ENCODE results near the gene BCL7A. TPM values are rescaled to one million over a fixed set of nuclear protein-coding genes. Genes with fewer than 3 reads are reported as not detected.

Gene BCL7A
- total RNA-seq, 3 donors from 2014 or later, result 8.9 to 10.6 (median 9.0) TPM

DNA sequence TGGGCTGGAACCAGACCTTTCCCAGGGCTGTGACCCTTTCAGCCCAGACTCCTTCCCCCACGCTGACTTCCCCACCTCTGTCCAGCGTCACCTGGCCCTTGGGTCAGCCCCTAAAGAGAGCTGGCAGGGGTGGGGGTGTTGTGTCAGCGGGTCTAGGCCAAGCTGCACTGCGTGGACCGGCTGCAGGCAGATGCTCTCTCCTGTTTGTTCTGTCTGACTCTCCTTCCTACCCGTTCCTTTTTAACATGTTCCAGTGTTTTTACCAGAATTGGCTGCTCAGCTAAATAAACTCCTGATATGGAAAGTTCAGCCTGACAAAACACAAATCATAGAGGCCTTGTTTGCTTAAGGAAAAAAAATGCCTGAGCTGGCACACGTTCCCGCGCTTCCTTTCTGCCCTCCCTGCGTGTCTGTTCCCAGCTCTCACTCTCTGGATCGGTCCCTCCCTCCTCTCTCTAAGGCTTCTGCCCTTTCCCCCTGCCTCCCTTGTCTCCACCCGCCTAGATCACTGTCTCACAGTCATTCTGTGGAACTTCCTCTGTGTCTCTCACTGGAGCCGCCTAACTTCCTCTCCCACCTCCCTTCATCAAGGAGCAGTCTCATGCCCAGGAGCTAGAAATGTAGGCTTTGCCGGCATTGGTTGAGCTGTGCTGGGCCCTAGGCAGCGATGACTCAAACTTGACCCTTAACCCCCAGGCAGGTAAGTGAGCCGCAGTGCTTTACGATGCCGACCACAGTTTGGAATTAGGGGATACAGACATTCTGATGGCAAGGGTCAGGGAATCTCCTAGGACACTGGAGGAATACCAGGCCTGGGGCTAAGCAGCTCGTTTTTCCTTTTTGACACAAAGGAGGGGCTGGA, 41.4 kb downstream of the BCL7A start:
- no peak overlapping the region for H3K4me3 Mint-ChIP-seq
- no peaks in the 10 kb centered on the region for H3K36me3 Mint-ChIP-seq (ENCODE audit: insufficient read depth)
- H3K9me3 Mint-ChIP-seq, result no peaks in the 10 kb centered on the region
- H3K4me1 Mint-ChIP-seq (ENCODE audit: low read depth), result peaks cover 12% of the 10 kb centered on the region
- DNase-seq, result no peak
- no peaks in the 10 kb centered on the region for H3K27me3 Mint-ChIP-seq (ENCODE audit: low read depth)
- ATAC-seq, result no peak

DNA sequence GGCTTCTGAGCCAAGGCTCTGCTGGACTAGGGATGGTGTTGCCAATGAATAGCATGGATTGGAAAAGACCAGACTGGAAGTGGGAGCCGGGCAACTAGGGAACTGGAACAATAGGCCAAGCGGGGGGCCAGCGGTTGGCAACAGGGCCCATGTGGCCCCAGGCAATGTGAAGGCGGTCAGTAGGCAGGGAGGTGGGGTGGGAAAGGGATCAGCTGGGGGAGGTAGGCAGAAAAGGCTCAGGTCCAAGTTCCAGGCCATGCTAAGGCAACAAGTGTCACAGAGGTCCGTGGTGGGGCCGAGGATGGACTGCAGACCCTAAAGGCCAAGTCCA, 42.0 kb downstream of the BCL7A start:
- no peak overlapping the region for H3K4me3 Mint-ChIP-seq
- ATAC-seq, result no peak
- H3K9me3 Mint-ChIP-seq, result no peaks in the 10 kb centered on the region
- peaks cover 18% of the 10 kb centered on the region for H3K4me1 Mint-ChIP-seq (ENCODE audit: low read depth)
- no peaks in the 10 kb centered on the region for H3K36me3 Mint-ChIP-seq (ENCODE audit: insufficient read depth)
- no peaks in the 10 kb centered on the region for H3K27me3 Mint-ChIP-seq (ENCODE audit: low read depth)
- DNase-seq, result no peak

DNA sequence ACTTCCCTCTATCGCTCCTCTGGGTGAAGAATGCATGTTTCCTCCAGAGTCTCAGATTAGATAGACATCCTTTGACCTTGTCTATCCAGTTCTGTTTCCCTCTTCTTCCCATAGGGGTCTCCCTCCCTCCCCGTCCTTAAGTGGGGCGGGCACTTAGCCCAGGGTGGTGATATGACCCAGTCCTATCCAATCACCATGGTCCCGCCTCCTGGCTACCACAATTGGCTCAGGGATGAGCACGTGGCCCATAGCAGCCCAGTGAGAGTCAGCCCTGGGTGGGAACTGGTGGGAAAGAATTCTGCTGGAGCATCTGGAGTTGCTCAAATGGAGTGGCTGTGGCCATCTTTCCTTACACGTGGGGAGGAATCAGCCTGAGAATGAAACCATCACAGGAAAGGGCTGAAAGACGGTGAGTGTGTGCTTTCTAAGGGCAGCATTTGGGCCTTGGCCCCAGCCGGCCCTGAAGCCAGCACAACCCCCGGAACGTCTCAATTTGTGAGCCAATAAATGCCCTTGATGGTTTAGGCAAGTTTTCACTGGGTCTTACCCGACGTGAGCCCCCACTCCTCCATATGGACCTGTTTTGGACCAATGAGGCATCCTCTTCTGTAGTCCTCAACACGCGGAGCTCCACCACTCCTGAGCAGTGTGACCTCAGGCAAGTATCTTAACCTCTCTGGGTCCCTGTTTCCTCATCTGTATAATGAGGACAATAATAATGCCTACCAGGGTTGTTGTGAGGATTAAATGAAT, 42.5 kb downstream of the BCL7A start:
- Mint-ChIP-seq H3K36me3 (ENCODE audit: insufficient read depth) (no peaks in the 10 kb centered on the region), H3K4me3 (no peak overlapping the region), H3K27me3 (ENCODE audit: low read depth) (no peaks in the 10 kb centered on the region), H3K4me1 (ENCODE audit: low read depth) (peaks cover 18% of the 10 kb centered on the region), H3K9me3 (no peaks in the 10 kb centered on the region)
- DNase-seq (no peak), ATAC-seq (peak; percentile 92 to 95)

DNA sequence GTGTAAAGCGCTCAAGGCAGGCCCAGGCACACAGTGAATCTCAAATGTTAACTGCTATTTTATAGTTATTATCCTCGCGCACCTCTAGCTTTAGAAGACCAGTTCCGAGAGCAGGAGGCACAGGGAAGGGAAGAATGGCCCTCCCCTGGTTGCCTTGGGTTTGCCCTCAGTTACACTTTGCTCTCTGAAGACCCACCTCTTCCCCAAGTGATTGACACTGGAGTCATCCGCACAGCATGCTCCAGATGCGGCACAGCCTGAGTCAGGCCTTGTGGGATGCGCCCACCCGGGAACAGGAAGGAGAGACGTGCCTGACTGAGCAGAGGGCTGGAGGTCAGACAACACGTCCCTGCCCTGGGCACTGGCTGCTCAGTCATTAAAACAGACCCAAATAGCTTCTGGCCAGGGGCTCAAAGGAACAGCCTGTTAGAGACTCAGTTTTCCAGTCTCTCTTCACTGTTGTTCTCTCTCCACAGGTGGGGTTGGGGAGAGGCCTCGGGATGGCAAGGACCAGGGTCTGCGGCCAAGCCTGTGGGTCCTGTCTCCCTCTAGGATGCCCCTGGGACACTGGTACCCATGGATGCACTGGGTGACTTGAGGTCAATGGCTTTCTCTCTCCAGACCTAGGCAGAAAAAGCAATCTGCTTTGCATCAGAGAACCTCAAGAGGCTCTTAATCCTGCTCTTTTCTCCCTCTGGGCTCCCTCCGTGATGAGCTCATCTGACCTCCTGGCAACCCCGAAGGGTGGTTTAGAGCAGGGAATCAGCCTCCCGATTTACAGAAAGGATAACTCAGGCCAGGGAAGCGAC, 43.3 kb downstream of the BCL7A start:
- no peak overlapping the region for H3K4me3 Mint-ChIP-seq
- H3K27me3 Mint-ChIP-seq (ENCODE audit: low read depth), result no peaks in the 10 kb centered on the region
- no peaks in the 10 kb centered on the region for H3K36me3 Mint-ChIP-seq (ENCODE audit: insufficient read depth)
- peaks cover 18% of the 10 kb centered on the region for H3K4me1 Mint-ChIP-seq (ENCODE audit: low read depth)
- no peak for ATAC-seq
- DNase-seq, result no peak
- no peaks in the 10 kb centered on the region for H3K9me3 Mint-ChIP-seq

DNA sequence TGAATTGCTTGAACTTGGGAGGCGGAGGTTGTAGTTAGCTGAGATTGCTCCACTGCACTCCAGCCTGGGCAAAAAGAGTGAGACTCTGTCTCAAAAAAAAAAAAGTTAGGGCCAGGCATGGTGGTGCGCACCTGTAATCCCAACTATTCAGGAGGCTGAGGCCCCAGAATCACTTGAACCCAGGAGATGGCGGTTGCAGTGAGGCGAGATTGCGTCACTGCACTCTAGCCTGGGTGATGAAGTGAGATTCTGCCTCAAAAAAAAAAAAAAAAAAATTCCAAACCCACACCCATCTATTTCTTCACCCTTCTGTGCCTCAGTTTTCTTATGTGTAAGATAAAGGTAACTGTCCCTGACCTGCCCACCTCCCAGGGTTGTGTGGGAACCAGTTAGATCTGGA, 45.9 kb downstream of the BCL7A start:
- Mint-ChIP-seq H3K4me3 (peak overlapping the region; percentile 54), H3K36me3 (ENCODE audit: insufficient read depth) (no peaks in the 10 kb centered on the region), H3K27me3 (ENCODE audit: low read depth) (no peaks in the 10 kb centered on the region), H3K4me1 (ENCODE audit: low read depth) (peaks cover 18% of the 10 kb centered on the region), H3K9me3 (no peaks in the 10 kb centered on the region)
- no peak for ATAC-seq
- no peak for DNase-seq

DNA sequence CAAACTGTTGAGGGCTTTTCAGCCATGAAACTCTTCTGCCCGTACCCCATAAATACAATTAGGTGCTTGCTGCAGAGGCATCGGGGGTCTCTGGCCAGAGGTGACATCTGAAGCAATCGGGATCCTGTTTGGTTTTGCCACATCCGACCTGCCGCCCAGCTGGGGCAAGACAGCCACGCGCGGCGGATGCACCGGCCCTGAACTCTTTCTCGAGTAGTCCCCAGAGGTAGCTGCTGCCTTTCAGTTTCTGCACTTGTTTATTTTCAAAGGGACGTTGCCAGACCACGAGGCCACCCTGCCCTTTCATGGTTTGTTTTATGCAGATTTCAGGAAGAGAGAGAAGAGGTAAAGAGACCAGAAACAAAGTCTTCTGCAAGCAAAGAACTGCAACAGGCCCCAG, 46.3 kb downstream of the BCL7A start:
- H3K36me3 Mint-ChIP-seq (ENCODE audit: insufficient read depth), result no peaks in the 10 kb centered on the region
- H3K4me1 Mint-ChIP-seq (ENCODE audit: low read depth), result peaks cover 16% of the 10 kb centered on the region
- no peaks in the 10 kb centered on the region for H3K27me3 Mint-ChIP-seq (ENCODE audit: low read depth)
- peak overlapping the region; percentile 54 for H3K4me3 Mint-ChIP-seq
- no peak for DNase-seq
- no peaks in the 10 kb centered on the region for H3K9me3 Mint-ChIP-seq
- ATAC-seq, result peak; percentile 25 to 55

DNA sequence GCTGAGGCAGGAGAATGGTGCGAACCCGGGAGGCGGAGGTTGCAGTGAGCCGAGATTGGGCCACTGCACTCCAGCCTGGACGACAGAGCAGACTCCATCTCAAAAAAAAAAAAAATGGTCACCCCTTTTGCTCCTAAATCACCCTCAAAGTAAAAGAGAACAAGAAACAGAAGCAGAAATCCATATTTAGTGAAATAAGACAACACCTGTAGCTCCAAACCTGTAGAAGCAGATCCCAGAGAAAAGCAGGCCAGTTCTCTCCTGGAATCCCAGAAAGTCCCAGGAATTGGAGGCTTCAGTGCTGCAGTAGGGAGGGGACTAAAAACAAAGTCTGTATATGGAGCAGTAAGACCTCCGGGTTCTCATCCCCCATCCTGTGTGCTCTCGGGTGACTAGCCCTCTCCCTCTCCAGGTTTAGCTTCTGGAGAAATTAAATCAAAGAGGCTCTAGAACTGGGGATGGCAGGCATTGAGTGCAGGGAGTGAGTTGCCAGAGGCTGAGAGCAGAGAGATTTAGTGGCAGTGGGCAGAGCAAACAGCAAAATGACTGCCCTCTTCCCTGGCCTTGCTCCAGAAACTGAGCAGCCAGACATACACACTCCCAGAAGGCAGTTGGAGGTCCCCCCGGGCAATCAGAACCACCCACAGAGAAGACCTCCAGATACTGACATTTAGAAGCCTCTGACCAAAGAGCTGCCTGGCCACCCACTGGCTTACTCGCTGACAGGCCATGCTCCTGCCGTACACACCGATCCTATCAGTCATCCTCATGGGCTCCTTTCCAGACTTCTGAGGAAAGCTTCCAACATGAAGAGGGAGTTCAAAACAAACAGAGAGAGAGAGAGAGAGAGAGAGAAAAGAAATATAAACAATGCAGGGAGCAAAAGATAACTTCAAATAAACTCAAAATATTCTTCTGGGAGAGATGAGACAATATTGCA, 50.6 kb downstream of the BCL7A start:
- Mint-ChIP-seq H3K36me3 (ENCODE audit: insufficient read depth) (no peaks in the 10 kb centered on the region), H3K4me3 (no peak overlapping the region), H3K9me3 (no peaks in the 10 kb centered on the region), H3K4me1 (ENCODE audit: low read depth) (peaks cover 14% of the 10 kb centered on the region), H3K27me3 (ENCODE audit: low read depth) (no peaks in the 10 kb centered on the region)
- DNase-seq, result no peak
- ATAC-seq, result no peak

DNA sequence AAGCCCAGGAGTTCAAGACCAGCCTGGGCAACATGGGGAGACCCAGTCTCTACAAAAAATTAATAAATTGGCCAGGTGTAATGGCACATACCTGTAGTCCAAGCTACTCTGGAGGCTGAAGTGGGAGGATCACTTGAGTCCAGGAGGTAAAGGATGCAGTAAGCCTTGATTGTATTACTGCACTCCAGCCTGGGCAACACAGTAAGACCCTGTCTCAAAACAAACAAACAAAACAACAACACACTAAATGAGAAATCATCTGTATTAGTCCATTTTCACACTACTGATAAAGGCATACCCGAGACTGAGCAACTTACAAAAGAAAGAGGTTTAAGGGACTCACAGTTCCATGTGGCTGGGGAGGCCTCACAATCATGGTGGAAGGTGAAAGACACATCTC, 52.1 kb downstream of the BCL7A start:
- ATAC-seq (no peak), DNase-seq (no peak)
- peaks cover 7% of the 10 kb centered on the region for H3K4me1 Mint-ChIP-seq (ENCODE audit: low read depth)
- H3K9me3 Mint-ChIP-seq, result no peaks in the 10 kb centered on the region
- no peak overlapping the region for H3K4me3 Mint-ChIP-seq
- no peaks in the 10 kb centered on the region for H3K27me3 Mint-ChIP-seq (ENCODE audit: low read depth)
- H3K36me3 Mint-ChIP-seq (ENCODE audit: insufficient read depth), result no peaks in the 10 kb centered on the region

DNA sequence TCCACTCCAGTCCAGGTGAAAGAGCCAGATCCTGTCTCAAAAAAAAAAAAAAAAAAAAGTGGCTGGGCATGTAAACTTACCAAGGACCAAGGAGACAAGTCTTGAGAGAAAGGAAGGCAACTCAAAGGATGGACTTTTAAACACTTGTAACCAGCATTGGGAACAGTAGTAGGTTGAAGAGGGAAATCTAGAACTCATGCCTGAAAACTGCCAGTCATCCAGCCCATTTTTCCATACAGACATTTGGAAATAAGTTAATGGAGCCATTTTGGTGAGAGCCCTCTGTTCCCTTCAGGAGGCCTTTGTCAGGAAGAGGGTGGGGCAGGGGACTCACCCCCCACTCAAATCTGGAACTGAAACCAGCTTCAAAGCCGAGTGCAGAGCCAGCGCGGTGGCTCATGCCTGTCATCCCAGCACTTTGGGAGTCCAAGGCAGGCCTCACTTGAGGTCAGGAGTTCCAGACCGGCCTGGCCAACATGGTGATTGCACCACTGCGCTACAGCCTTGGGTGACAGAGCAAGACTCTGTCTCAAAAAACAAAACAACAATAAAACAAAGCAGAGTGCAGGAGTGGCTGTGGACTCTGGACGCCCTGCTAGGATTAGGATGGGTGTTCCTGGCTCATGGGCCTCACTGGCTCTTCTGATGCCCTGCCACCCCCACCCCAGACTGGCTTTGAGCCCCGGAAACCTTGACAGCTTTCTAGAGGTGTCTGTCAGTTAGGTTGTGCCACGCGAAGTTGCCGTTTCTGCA, 55.2 kb downstream of the BCL7A start:
- H3K4me1 Mint-ChIP-seq (ENCODE audit: low read depth), result peaks cover 31% of the 10 kb centered on the region
- DNase-seq (no peak), ATAC-seq (no peak)
- H3K9me3 Mint-ChIP-seq, result no peaks in the 10 kb centered on the region
- no peaks in the 10 kb centered on the region for H3K27me3 Mint-ChIP-seq (ENCODE audit: low read depth)
- peak overlapping the region; percentile 74 for H3K4me3 Mint-ChIP-seq
- peaks cover 1% of the 10 kb centered on the region for H3K36me3 Mint-ChIP-seq (ENCODE audit: insufficient read depth)

DNA sequence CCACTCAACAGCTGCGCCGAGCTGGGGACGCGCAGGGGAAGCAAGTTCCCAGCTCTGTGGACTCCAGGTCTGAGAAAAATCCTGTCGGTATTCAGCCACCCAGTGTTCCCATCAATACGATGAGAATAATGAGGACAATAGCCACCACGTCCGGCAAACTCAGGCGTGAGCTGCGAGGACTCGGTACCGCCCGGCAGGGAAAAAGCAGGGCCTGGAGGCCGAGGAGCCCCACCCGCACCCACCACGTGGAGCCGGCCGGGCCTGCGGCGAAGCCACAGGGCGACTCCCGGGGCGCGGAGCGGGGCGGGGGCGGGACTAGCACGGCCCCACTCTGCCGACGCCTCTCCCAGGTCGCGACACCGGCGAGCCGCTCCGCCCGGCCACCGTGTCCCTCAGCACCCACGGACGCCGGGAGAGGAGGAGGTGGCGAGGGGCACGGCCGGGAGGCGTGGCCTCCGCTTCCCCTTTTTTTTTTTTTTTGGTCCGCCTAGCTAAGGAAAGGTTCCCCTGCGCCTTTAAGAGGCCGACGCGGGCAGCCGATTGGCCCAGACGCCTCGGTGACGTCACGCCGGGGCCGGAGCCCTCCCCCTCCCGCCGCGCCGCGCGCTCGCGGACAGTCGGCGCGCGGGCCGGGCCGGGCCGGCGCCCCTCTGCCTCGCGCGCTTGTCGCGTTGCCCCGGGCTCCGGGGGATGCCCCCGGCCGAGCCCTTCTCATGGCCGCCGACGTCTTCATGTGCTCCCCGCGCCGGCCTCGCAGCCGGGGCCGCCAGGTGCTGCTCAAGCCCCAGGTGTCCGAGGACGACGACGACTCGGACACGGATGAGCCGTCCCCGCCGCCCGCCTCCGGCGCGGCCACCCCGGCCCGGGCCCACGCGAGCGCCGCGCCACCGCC, 56.7 kb downstream of the BCL7A start, which contains the start of gene MLXIP:
TSS of gene MLXIP (plus strand) at position 616 of the 892 bp plus-strand sequence. CDS start at position 714, 98 bp downstream.
- H3K4me1 Mint-ChIP-seq (ENCODE audit: low read depth), result peaks cover 46% of the 10 kb centered on the region
- H3K27me3 Mint-ChIP-seq (ENCODE audit: low read depth), result no peaks in the 10 kb centered on the region
- no peaks in the 10 kb centered on the region for H3K9me3 Mint-ChIP-seq
- peak; percentile 79 to 81 for ATAC-seq
- H3K4me3 Mint-ChIP-seq, result peak within 1 kb of the TSS; percentile 94
- DNase-seq, result peak; percentile 89
- peaks cover 1% of the 10 kb centered on the region for H3K36me3 Mint-ChIP-seq (ENCODE audit: insufficient read depth)

DNA sequence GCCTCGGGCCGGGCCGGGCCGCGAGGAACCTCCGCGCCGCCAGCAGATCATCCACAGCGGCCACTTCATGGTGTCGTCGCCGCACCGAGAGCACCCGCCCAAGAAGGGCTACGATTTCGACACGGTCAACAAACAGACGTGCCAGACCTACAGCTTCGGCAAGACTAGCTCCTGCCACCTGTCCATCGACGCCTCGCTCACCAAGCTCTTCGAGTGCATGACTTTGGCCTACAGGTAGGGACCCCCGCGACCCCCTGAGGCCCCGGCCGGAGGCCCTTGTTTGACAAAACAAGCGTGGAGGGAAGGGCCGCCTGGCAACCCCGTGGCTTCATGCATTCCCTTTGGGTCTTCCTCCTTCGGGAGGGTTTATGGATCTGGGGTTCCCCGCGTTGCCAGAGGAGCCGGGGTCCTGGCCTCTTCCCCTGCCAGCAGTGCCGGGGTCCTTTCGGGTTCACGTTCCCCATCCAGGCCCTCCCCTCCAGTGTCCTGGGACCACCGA, 57.4 kb downstream of the BCL7A start:
- ATAC-seq (peak; percentile 29 to 35), DNase-seq (no peak)
- Mint-ChIP-seq H3K36me3 (ENCODE audit: insufficient read depth) (peaks cover 7% of the 10 kb centered on the region), H3K4me3 (peak overlapping the region; percentile 94), H3K4me1 (ENCODE audit: low read depth) (peaks cover 53% of the 10 kb centered on the region), H3K27me3 (ENCODE audit: low read depth) (no peaks in the 10 kb centered on the region), H3K9me3 (no peaks in the 10 kb centered on the region)

DNA sequence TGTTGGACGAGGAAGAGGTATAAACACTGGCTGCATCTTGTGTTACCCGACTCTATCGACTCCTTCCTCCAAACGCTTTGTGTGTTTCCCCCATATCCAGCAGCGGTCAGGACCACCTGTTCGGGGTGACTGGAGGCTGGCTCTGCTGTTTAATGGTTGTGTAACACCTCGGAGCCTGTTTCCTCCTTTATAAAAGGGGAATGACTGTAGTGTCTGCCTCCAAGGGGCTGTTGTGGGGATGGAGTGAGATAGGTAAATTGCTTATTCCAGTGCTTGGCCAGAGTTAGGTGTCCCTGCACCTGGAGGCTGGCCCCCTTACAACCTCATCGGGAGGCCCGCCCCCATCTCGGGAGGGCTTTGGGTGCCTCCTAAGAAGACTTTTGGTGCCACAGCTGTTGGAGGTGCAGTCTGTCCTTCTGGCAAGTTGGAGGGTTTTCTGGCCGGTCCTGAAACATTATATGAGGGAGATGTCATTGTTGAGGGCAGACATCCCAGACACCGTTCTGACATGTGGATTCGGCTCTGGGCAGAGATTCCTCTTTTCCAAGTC, 57.9 kb downstream of the BCL7A start:
- peak overlapping the region; percentile 94 for H3K4me3 Mint-ChIP-seq
- no peak for ATAC-seq
- H3K9me3 Mint-ChIP-seq, result no peaks in the 10 kb centered on the region
- no peaks in the 10 kb centered on the region for H3K27me3 Mint-ChIP-seq (ENCODE audit: low read depth)
- DNase-seq, result no peak
- peaks cover 9% of the 10 kb centered on the region for H3K36me3 Mint-ChIP-seq (ENCODE audit: insufficient read depth)
- H3K4me1 Mint-ChIP-seq (ENCODE audit: low read depth), result peaks cover 55% of the 10 kb centered on the region

Measured in activated T-cell treated with anti-CD3 and anti-CD28 coated beads, Interleukin-2, amount 50 U/mL, for 4 hours (primary cell).